GM12891 (cell line): ENCODE results near the gene MAP2K5.

Experiments used
- POLR2A ChIP-seq: IDR thresholded peaks from 2 replicates; pipeline ENCODE4 v1.6.1; 2011; ENCODE audit warnings: low read depth, low read length, control low read depth
- POLR2AphosphoS5 ChIP-seq: IDR thresholded peaks from 2 replicates; pipeline ENCODE4 v1.6.1; 2011; ENCODE audit warnings: low read depth, low read length, control low read depth
- SPI1 ChIP-seq: IDR thresholded peaks from 2 replicates; pipeline ENCODE4 v1.6.1; 2011; ENCODE audit warnings: low read depth, low read length, control low read depth

GRCh38 chr15:67792250-67792942 lies 249.9 kb downstream of the MAP2K5 start:
- TF ChIP-seq SPI1: no peak
- no peak for TF ChIP-seq POLR2AphosphoS5
- no peak for TF ChIP-seq POLR2A
